DMS53 (cell line): Measurements from ENCODE around the gene RUFY3.
"Not testable (repeated sequence)": the region's sequence is repeated elsewhere in the genome, so short reads cannot be mapped to it uniquely, and the experiment has no call there.

Experiments used
- DNase-seq: peaks from one replicate; lab custom pipeline; 2025; lab: John Stamatoyannopoulos, UW

The RUFY3 gene

DNA sequence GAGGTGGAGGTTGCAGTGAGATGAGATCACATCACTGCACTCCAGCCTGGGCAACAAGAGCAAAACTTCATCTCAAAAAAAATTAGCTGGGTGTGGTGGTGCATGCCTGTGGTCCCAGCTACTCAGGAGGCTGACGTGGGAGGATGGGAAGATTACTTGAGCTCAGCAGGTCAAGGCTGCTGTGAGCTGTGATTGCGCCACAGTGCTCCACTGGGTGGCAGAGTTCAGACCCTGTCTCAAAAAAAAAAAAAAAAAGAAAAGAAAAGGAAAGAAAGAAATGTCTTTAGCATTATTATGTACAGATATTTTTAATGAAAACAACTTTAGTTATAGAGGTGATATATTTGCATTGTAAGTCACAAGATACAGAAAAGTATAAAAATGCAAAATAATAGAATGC is 14.2 kb downstream of the RUFY3 start:
- DNase-seq: peak; percentile 51

DNA sequence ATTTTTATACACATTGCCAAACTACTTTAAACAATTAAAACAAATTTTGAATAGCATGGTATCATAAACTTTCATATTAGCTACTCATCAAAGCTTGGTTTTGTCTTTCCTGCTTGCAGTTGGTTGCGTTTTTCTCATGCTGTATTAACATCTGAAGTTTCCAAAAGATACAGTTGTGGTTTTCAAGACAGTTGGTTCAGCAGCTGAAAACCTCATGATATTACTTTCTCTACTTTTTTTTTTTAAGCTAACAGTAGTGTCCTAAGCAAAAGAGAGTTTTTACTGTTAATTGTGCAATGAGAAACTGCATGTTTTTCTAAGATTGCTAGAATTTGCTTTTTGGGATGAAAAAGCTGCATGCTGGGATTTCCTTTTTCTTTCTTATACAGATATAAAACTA is 15.2 kb downstream of the RUFY3 start:
- no peak for DNase-seq

DNA sequence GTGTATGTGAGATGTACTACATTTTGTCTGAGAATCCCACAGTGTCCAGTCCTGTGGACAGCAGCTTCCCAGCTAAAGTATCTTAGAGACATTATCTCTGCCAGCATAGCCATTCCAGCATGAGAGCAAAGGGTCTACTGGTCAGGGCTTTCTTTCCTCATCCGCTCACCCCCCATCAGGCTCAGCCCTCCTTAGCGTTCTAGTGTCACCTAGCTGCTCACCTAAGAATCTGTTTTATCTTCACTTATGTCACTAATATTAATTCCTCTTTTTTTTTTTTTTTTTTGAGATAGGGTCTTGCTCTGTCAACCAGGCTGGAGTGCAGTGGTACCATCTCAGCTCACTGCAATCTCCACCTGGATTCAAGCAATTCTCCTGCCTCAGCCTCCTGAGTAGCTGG is 15.6 kb downstream of the RUFY3 start:
- no peak for DNase-seq

DNA sequence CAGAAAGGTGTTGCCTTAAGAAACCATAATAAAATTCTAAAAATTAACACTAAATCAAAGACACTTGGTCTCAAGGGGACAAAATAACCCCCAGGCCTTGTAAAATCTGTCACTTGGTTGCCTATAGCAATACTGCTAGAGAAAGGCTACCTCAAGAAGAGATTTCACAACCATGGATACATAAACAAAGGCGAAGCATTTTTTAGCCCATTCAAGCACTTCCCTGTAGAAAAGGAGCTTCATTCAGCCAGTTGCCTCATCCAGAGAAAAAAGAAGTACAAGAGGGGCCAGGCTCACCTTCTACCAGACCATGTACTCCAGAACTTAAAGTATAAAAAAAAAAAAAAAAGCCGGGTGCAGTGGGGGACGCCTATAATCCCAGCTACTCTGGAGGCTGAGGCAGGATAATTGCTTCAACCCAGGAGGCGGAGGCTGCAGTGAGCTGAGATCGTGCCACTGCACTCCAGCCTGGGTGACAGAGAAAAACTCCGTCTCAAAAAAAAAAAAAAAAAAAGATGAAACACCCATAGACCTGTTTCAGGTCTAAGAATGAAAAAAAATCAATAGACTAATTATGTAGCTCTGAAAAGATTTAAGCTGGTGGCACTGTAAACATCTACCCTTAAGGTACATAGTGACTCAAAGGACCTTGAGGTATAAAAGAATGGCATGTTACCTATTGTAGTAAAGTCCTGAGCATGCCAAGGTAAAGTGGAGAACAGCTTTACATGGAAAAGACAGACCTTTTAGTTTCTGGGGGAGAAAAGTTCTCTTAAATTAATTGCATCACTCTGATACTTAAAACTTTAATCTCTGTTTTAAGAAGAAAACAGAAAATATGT is 18.0 kb downstream of the RUFY3 start:
- DNase-seq: no peak

DNA sequence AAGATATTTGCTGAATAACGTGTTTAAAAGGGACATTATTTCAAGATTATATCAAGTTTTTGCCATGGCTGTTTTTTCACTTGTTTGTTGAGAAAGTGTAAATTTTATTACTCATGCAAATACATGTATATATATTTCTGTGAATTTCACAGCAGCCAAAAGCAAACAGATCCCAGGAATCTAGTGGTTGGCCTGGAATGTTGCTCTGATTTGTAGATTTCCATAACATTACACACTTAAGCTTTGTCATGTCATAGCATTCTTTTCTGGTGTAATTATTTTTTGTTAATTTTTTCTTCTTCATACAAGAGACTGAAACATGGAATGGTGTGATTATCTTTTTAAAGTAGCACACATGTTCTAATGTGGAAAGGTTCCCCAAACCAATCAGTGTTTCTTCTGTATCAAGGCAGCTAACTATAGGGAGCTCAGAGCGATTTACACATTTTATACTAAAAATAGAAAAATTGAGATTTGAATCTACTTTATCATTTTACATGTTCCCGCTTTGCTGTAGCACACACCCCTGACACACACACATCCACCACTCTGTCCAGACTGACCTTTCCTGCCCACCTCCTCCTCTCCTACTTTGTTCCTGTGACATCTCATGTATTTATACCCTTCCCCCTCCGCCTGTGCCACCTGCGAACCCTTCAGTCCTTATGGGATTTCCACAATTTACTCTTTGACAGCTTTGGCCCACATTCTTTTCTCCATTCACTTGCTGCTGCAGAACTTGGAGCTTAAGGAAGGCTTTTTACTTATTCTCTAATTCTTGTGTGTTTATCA is 20.3 kb downstream of the RUFY3 start:
- no peak for DNase-seq

DNA sequence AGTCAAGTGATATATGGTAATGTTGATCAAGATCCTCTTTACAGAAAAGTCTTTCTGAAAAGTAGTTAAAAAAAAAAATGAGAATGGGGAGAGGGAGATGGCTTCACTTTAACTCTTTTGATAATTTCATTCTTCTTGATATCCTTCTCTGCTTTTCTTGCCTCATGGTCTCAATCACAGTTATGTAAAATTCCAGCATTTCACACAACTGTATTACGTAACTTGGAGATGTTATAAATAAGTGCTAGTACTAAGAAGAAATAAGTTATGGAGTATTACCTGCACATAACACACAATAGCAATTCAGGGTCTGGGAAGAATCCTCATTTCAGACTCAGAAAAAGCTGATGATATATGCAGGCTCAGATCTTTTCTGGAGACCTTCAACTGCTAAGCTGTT is 22.0 kb downstream of the RUFY3 start:
- no peak for DNase-seq

DNA sequence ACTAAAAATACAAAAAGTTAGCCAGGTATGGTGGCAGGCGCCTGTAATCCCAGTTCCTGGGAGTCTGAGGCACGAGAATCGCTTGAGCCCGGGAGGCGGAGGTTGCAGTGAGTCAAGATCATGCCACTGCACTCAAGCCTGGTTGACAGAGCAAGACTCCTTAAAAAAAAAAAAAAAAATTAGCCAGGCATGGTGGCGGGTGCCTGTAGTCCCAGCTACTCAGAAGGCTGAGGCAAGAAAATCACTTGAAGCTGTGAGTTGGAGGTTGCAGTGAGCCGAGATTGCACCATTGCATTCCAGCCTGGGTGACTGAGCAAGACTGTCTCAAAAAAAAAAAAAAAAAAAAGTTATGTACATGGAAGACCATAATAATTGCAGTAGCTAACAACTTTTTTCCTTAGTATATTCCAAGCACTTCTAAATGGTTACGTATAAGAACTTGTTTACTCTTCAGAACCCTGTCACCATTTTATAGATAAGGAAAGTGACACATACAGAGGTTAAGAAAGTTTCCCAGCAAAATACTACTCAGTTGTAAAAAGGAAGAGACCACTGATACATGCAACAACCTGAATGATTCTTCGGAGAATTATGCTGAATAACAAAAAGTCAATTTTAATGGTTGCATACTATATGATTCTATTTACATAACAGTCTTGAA is 24.5 kb downstream of the RUFY3 start:
- DNase-seq: no peak

DNA sequence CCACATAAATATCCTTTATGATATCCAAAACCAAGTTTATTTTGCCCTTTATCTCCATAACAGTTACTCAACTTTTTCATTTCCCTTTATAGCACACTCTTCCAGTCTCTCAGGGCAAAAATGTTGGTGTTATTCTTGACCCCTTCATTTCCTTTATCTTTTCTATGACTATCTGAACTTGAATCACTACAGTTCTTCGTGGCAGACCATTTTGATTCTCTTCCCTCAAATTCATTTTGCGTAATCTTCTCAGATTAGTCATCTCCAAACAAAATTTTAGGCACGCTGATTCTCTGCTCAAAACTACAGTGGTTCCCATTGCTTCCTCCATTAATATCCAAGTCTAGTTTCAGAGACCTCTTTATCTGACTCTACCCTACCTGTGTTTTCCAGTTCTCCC is 26.1 kb downstream of the RUFY3 start:
- DNase-seq: no peak

DNA sequence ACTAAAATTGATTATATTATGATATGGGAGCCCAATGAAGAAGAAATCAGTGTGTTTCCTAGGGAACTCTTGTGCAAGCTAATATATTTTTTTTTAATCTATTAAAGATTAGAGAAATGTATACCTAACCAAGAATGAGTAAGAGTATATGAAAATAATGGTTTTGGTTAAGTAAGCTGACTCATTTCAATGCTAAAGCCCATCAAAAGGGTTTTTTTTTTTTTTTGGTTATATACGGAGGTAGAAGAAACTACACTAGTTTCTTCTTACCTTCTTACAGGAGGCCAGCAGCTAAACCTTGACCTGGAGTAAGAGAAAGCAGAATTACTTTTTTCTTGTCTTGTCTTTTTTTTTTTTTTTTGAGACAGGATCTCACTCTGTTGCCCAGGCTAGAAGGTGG is 27.5 kb downstream of the RUFY3 start:
- no peak for DNase-seq

DNA sequence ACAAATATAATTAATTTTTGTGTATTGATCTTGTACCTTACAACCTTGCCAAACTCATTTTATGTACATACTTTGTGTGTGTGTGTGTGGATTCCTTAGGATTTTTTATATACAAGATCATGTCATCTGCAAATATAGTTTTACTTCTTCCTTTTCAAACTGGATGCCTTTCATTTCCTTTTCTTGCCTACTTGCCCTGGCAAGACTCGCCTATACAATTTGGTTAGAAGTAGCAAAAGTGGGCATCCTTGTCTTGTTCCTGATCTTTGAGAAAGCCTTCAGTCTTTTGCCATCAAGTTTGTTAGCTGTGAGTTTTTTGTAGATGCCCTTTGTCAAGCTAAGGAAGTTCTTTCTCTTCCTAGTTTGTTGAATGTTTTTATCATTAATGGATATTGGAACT is 30.5 kb downstream of the RUFY3 start:
- no peak for DNase-seq

DNA sequence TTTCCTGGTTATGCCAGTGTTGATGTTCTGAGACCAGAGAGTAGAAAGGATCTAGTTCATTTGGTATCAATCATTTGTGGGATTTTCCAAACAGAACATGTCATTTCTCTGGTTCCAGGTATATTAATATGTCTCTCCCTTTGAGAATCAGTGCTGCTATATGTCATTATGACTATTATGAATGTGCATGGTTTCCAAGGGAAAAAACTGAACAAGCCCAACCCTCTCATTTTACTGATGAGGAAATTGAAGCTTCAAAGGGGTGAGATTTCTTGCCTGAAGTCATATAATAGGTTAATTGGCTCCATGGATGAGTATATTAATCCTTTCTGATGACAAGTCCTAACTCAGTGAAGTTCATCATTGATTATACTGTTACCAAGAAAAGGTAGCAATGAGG is 31.9 kb downstream of the RUFY3 start:
- DNase-seq: no peak

DNA sequence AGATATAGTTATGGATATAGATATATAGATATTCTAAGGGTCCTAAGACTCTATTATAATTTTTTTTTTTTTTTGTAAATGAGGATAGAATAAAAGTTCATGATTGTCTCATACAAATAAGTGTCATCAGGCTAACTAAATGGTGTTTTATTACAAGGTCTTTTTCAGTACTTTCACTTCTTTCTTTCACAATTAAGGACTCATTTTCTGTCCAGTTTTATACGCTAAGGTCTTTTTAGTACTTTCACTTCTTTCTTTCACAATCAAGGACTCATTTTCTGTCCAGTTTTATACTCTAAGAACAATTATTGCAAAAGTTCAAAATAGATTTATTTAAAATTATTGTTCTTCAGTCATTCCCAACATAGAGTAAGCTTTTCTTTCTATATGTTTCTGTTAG is 32.7 kb downstream of the RUFY3 start:
- no peak for DNase-seq

DNA sequence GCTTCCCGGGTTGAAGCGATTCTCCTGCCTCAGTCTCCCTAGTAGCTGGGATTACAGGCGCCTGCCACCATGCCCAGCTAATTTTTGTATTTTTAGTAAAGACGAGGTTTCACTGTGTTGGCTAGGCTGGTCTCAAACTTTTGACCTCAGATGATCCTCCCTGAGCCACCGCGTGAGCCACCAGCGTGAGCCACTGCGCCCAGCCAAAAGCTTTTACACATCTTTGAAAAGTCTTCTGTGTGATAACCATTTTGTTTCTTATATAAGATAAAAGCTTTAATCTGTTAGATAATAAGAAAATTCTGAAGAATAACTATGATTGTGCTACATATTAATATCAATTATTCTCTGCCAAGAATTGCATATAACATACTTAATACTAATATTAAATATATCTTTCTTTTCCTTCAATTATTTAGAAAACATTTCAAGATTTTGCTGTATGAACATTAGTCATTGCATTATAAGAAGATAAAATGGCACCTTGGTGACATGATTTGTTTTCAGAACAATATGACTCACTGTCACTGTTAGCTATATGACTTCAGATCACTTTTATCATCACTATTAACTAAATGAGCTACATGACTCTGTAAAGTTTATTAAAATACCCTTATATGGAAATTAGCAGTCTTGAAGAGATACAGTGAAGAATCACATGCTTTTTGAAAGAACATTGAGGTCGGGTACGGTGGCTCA is 33.4 kb downstream of the RUFY3 start:
- DNase-seq: no peak

DNA sequence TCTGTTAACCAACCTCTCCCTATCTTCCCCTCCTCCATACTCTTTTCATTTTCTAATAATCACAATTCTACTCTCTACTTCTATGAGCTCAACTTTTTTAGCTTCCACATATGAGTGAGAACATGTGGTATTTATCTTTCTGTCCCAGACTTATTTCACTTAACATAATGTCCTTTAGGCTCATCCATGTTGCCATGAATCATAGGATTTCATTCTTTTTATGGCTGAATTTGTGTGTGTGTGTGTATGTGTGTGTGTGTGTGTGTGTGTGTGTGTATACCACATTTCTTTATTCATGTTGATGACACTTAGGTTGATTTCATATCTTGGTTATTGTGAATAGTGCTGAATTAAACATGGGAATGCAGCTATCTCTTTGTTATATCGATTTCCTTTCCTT is 37.4 kb downstream of the RUFY3 start:
- no peak for DNase-seq

DNA sequence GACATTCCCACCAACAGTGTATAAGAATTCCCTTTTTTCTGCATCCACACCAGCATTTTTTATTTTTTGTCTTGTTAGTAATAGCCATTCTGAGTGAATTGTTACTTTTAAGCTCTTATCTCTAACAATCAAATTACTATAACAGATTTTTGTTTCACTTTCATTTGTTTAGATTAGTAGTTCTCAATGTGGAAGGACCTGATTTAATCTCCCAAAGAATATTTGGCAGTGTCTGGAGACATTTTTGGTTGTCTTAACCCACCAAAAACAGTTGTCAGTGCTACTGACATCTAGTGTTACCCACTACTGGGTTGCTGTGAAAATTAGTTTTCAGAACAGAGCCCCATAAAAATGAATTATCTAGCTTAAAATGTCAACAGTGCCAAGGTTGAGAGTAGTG is 37.9 kb downstream of the RUFY3 start:
- DNase-seq: no peak

DNA sequence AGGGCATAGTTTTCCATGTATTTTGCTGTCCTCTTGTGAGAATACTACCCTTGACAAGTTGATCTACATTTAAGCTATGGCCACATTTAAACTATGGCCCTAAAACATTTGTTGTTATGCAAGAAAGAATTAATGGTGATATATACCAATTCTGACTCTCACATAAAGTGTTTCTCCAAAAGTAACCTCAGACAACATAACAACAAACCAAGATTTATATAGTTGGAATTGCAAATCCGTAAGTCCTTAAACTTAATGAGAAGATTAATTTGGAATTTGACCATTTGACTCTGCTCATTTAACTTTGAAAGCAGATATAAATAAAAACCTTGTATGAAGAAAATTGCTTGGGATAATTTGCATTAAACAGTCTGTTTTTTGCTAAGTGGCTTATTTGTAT is 38.9 kb downstream of the RUFY3 start:
- DNase-seq: no peak

DNA sequence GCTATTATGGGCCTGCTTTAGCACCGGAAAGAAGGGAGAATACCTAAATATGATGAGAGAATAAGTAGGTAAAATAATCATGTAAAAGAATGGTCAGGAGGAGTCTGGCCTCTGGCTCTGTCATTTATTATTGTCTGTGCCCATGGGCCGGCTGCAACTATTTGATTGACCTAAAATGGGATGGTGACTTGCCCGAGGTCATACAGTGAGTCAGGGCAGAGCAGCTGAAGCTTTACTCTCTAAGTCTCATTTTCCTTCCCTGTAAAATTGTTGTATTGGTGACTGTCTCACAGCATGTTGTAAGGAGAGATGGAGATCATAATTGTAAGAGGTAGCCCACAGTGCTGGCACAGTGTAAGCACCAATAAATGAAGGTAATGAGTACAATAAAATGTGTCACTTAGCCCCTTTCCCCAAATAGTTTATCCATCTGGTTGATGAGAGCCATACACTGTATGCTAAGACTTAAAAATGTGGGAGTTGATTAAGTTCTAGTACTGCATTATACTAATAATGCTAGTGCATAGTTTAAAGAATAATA is 39.6 kb downstream of the RUFY3 start:
- no peak for DNase-seq

DNA sequence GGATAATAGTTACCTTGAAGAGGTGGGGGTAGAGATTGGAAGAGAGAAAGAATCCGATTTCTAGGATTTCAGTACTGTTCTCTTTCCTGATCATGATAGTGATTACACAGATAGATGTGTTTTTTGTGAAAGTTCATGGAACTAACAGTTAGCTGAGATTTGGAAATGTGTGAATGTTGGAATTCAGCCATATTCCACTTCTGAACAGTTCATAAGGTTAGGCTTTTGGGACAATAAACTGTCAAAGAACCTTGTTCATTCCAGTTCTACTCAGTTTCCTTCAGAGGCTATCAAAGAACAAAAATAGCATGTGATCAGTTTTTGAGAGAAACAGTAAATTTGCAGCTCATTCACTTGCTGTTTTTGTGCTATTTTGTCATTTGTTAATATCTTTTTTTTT is 43.6 kb downstream of the RUFY3 start:
- DNase-seq: no peak

DNA sequence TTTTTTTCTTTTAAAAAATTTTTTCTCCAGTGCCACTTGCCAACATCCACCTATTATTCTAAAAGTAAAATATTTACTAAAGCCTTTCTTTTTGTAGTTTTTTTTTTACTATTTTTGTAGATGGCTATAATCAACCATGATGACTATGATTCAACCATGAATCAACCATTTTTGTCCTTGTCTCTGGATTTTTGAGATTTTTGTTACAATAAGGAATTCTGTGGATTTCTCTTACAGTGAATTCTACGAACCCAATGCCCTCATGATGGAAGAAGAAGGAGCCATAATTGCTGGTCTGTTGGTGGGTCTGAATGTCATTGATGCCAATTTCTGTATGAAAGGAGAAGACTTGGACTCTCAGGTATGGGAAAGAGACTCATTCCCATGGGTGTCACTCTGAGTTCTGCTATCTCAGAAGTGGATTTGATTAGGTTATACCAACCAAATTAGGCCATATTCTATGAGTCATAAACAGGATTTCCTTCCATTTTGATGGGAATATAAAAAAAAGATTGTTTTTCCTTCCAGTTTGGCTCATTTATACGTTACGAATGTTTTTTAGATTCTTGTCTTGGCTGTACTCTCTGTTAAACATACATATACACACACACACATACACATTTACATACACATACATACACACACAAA is 46.7 kb downstream of the RUFY3 start:
- DNase-seq: no peak

DNA sequence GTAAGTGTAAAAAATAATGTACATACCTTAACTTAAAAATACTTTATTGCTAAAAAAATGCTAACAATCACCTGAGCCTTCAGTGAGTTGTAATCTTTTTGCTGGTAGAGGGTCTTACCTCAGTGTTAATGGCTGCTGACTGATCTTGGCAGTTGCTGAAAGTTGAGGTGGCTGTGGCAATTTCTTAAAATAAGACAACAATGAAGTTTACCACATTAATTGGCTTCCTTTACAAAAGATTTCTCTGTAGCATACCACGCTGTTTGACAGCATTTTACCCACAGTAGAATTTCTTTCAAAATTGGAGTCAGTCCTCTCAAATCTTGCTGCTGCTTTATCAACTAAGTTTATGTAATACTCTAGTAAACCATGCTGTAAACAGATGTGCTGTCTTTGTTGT is 47.6 kb downstream of the RUFY3 start:
- DNase-seq: not testable (repeated sequence)

DNA sequence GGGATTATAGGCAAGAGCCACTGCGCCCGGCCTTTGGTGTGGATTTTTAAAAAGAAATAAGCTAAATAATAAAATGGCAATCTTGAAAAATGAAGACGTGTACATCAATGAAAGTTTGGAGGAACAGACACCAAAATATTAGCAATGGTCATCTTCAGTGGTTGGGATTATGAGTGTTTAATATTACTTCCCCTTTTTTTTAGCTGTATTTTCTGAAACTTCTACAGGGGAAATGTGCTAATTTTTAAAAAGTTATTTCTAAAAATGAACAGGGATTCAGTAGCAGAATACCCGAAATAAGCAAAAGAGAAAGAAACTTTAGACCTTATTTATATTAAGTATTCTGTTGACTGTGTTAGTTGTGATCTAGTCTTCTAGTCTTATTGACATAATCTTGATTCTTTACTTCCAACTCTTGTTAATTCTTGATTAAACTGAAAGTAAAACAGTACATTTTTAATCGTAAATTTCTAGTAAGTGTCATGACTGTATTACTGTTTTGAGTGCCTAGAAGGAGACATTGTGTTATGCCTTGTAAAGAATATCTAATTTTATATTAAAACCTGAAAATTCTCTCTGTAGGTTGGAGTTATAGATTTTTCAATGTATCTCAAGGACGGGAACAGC is 51.3 kb downstream of the RUFY3 start:
- DNase-seq: no peak
